HG03066 (cell line): Measurements from ENCODE around the gene MAP7D3.
"Not testable (repeated sequence)": the region's sequence is repeated elsewhere in the genome, so short reads cannot be mapped to it uniquely, and the experiment has no call there.

Experiments used
- ATAC-seq: cut with Tn5 transposase; IDR thresholded peaks from one replicate; pipeline ENCODE4 v1.9.1; 2021; ENCODE audit warnings: low read depth; ENCODE audit not compliant: unreplicated experiment

MAP7D3 gene

DNA sequence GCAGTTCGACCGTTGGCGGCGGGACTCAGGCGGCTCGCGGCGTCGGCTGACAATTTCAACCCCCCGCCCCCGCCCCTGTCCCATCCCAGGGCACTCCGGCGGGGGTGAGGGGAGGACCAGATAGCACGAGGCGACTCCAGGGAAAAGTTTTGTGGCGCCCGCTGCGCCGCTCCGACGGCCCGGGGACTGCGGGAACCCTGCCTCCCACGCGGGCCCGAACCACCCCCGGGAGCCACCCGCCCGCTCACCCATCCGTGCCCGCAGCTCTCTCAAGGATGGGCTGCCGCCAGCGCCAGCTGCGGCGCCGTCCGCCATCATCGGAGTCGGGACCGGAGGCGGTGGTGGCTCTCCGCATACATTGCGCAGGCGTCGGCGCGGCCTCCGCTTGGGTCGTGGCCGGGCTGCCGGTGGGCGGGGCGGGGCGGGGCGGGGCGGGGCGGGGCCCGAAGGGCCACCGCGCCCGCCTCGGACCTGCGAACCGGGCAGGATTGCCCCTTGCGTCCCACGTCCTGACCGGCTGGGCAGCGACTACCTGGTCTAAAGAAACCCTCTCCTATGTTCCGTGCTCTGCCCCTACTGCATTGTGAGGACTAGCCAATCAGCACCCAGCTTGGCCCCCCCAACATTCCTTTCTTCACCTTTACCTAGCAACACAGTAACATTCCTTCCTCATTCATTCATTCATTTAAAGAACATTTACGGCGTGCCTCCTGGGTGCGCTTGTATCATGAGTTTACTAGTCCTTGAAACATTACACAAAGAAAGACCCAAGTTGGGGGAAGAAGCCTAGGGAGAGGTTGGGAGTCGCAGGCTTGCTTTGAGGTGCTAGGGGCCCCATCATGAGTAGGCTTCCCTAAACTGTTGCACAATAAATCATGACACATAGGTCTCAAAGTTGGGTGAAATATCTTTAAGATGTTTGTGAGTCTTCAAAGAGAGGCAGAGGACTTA lies at the start of gene MAP7D3:
MAP7D3 (minus strand) TSS at position 360 of the 951 bp plus-strand sequence; CDS start at position 318, 42 bp downstream.
- peak; percentile 86 for ATAC-seq

GRCh38 chrX:136300721-136301120 lies 49.5 kb upstream of the MAP7D3 start, which contains the start of gene ADGRG4:
Gene ADGRG4, plus strand, starts transcription at chrX:136300963. Its CDS starts 7,815 bp downstream, at chrX:136308778.
- ATAC-seq: not testable (repeated sequence)

- no peak for ATAC-seq
These were observed 44.2 kb upstream of the MAP7D3 start for GRCh38 chrX:136295380-136295779.

- no peak for ATAC-seq
These were observed 41.5 kb upstream of the MAP7D3 start for GRCh38 chrX:136292656-136293055.

- ATAC-seq: no peak
These were observed 40.6 kb upstream of the MAP7D3 start for GRCh38 chrX:136291824-136292223.

DNA sequence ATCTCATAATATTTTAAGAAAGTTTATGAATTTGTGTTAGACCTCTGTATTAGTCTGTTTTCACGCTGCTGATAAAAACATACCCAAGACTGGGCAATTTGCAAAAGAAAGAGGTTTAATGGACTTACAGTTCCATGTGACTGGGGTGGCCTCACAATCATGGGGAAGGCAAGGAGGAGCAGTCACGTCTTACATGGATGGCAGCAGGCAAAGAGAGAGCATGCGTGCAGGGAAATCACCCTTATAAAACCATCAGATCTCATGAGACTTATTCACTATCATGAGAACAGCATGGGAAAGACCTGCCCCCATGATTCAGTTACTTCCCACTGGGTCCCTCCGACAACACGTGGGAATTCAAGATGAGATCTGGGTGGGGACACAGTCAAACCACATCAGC lies 35.2 kb upstream of the MAP7D3 start:
- ATAC-seq: not testable (repeated sequence)

DNA sequence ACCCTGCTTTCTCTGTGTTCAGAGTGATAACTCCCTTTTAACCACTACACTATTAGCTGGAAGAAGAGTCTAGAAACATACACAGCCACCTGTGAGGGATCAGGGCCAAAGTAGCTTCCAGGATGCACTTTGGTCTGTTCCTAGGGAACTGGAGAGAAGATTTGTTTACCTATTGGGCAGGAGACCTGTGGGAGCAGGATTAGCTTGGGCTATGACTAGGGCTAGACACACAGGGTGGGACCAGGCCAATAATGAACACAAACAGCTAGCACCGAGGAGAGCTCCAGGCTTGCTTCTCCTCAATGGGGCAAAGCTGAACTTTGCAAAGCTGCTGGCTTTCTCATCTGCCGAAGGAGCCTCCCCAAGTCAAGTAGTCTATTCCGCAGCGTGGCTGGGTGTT lies 24.4 kb upstream of the MAP7D3 start:
- no peak for ATAC-seq

DNA sequence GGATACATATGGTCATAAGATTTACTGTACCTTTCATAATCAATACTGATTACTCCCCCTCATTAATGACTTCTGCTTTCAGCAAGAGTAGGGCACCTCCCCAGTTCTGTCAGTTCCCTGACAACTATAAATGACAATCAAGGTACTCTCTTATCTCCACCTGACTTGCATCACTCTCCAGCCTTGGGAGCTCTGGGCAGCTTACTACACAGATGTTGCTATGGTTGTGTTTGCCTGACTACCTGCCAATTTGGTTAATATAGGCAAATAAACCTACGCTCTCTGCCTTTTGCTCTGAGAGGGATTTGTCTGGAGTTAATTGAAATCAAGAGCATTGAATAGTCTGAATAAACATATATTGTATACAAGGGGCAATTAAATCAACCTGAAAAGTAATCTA lies 22.8 kb upstream of the MAP7D3 start:
- ATAC-seq: no peak

GRCh38 chrX:136272325-136272724 lies 21.1 kb upstream of the MAP7D3 start:
- no peak for ATAC-seq

DNA sequence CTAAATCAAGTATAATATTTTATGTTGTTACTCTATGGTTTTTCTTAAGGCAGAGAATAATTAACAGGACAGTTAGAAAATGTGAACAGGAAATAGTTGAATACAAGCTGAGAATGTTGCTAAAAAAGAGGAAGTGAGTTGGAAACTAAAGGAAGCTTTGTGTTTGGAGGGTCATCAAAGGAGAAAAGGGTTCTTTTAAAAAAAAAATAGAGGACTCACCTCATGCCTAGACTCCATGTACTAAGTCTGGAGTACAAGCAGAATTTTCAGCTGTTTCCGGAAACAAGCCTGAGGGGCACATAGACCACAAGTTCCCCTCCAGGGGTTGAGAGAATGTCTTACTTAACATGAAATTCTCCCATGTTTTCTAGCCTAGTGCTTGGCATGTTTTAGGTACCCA lies 20.1 kb upstream of the MAP7D3 start:
- ATAC-seq: no peak

- no peak for ATAC-seq
These were observed 18.7 kb upstream of the MAP7D3 start for GRCh38 chrX:136269921-136270320.

GRCh38 chrX:136268051-136269048 lies 17.1 kb upstream of the MAP7D3 start:
- ATAC-seq: no peak

DNA sequence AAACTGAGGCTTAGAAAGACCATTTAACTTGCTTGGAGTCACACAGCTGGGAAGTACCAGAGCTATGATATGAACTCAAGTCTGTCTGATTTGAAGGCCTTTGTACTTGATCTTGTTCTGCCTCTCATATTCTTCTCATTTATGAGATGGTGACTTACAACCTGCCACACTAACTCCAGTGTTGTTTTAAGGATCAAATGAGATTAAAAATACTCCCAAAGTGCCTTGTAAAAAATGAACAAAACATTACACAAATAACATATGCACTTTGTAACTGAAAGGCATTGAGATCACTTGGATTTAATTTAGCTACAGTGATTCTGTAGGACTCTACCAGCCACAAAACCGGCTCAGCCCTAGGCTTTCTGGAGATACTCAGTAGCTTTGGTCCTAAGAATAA lies 15.6 kb upstream of the MAP7D3 start:
- ATAC-seq: no peak

GRCh38 chrX:136262812-136263315 lies 11.7 kb upstream of the MAP7D3 start:
- ATAC-seq: no peak

GRCh38 chrX:136262243-136262642 lies 11.0 kb upstream of the MAP7D3 start:
- no peak for ATAC-seq

- no peak for ATAC-seq
These were observed 10.1 kb upstream of the MAP7D3 start for GRCh38 chrX:136261321-136261720.

DNA sequence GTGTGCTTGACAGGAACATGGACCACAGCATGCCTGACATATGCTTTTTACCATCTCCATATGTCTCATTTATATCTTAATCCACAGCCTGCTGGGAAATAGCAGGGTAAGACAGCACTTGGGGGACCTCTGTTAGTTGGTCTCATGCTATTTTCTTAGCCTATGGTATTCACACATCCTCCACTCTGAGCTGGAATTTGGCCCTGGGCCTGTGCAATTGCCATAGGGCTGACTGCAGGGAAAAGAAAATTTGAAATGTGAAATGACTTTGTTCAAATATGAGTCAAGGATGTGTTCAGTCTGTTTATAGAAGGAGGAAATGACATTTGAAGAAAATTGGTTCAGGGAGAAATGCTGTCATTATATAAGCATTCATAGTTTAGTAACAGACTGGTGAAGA lies 9.6 kb upstream of the MAP7D3 start:
- ATAC-seq: no peak

DNA sequence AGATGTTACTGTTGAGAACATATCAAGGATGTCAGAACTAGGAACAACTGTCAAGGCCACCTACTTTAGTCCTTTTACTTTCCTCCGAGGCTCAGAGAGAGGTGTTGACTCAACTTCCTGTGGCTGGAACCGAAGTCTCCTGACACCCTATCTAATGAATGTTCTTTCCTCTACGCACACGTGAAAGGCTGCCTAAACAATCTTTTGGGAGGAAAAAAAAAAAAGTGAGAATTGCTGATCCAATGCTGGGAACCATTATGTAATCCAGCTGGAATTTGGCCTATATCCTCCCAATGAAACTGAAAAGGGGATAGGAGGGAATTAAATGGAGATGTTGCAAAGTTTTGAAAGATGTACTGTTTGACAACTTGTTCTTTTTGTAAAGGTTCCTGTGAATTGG lies 8.3 kb upstream of the MAP7D3 start:
- ATAC-seq: no peak

- ATAC-seq: no peak
These were observed 7.8 kb upstream of the MAP7D3 start for GRCh38 chrX:136258951-136259350.

DNA sequence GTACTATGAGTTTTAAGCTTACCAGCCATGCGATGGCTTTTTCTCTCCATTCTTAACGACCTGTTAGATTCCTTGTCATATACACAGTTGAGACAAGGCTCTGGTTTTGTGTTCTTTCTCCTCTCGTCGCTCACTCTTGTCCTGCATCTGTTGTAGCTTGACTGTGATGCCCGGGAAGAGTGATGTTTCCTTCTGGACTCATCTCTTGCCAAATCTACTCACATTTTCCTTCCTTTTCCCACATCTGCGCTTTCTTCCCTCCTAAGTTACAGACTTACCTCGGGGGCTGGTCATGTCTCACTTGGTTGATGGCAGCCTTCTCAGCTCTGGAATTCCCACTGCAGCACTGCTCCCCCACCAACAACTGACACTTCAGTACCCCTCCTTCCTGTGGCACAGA lies 4.8 kb upstream of the MAP7D3 start:
- ATAC-seq: no peak

DNA sequence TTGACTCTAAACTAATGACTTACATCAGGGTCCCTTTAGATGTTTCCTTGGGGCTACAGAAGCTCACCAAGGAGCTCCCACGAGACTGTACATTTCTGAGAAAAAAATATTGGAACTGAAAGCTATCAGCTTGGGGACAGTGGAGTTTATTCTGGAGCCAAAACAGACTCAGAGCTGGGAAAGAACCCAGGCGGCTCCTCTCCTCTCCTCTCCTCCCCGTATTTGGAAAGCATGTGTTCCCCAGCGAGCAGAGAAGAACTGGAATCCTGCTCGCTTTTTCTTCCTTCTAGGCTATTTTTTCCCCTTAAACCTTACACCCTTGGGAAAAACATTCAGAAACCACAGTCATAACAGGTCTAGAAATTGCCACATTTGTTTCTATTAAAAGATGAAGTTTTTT lies 4.3 kb upstream of the MAP7D3 start:
- no peak for ATAC-seq
